Brain pericyte (primary cell): ENCODE measurements around the gene RANBP3.

Experiments
- DNase-seq: peaks from one replicate; pipeline ENCODE4 v3.0.0-alpha.2; 2012; ENCODE audit warnings: low read depth, low spot score

Gene RANBP3

GRCh38 chr19:5950741-5951140 is 27.2 kb downstream of the RANBP3 start:
- no peak for DNase-seq

GRCh38 chr19:5949792-5950305 is 28.1 kb downstream of the RANBP3 start:
- DNase-seq: no peak

GRCh38 chr19:5948752-5949564 is 29.0 kb downstream of the RANBP3 start:
- DNase-seq: no peak

- no peak for DNase-seq
These were observed 30.5 kb downstream of the RANBP3 start for GRCh38 chr19:5947435-5947834.

- no peak for DNase-seq
These were observed 34.3 kb downstream of the RANBP3 start for GRCh38 chr19:5943623-5944022.

GRCh38 chr19:5943045-5943444 is 34.9 kb downstream of the RANBP3 start:
- no peak for DNase-seq

GRCh38 chr19:5941673-5942072 is 36.3 kb downstream of the RANBP3 start:
- no peak for DNase-seq

- DNase-seq: no peak
These were observed 37.4 kb downstream of the RANBP3 start for GRCh38 chr19:5940260-5941208.

GRCh38 chr19:5937550-5937949 is 40.4 kb downstream of the RANBP3 start:
- DNase-seq: no peak

GRCh38 chr19:5936292-5936592 is 41.7 kb downstream of the RANBP3 start:
- DNase-seq: no peak

GRCh38 chr19:5935473-5936291 is 42.3 kb downstream of the RANBP3 start:
- DNase-seq: no peak

GRCh38 chr19:5934774-5935472 is 43.0 kb downstream of the RANBP3 start:
- DNase-seq: peak; percentile 41

GRCh38 chr19:5934069-5934401 is 43.9 kb downstream of the RANBP3 start:
- no peak for DNase-seq

- DNase-seq: no peak
These were observed 44.4 kb downstream of the RANBP3 start for GRCh38 chr19:5933391-5934068.

- no peak for DNase-seq
These were observed 45.2 kb downstream of the RANBP3 start for GRCh38 chr19:5932609-5933262.

GRCh38 chr19:5932146-5932545 is 45.8 kb downstream of the RANBP3 start:
- DNase-seq: no peak

GRCh38 chr19:5931251-5931650 is 46.7 kb downstream of the RANBP3 start:
- DNase-seq: no peak

- DNase-seq: no peak
These were observed 48.3 kb downstream of the RANBP3 start for GRCh38 chr19:5929625-5930024.

- DNase-seq: no peak
These were observed 48.8 kb downstream of the RANBP3 start for GRCh38 chr19:5929179-5929578.

GRCh38 chr19:5927441-5927821 is 50.5 kb downstream of the RANBP3 start:
- no peak for DNase-seq
